Natural killer cell (primary cell): ENCODE results near the gene VEGFB. TPM values are rescaled to one million over a fixed set of nuclear protein-coding genes. Genes with fewer than 3 reads are reported as not detected.
A peak's percentile ranks its signal among the peaks of the same experiment; 100 is the strongest.

Experiments
- ATAC-seq, 3 donors: fragments of 150-1000 bp in 2 of 3; fragments of 200-7000 bp in 1 of 3; cut with Tn5 transposase; 1 replicate in 1 of 3; 2 replicates in 2 of 3; pipeline ENCODE4 v1.10.0; 2021; ENCODE audit warnings: mild to moderate bottlenecking in 2 of 3, moderate library complexity in 2 of 3
- DNase-seq, 2 donors: peaks; one replicate each; pipeline versions ENCODE4 v3.0.0 to v3.0.0-alpha.2; 2013 to 2021; ENCODE audit warnings: mixed read lengths in 1 of 2
- H3K27ac ChIP-seq: one replicate; pipeline ENCODE4 v1.5.1; 2013; ENCODE audit warnings: mild to moderate bottlenecking, low read length
- H3K27me3 ChIP-seq: one replicate; pipeline ENCODE4 v1.6.1; 2013; ENCODE audit warnings: low read length; ENCODE audit not compliant: control insufficient read depth, insufficient read depth
- H3K36me3 ChIP-seq: one replicate; pipeline ENCODE4 v1.6.1; 2013; ENCODE audit warnings: low read length; ENCODE audit not compliant: control insufficient read depth, insufficient read depth
- H3K4me1 ChIP-seq: one replicate; pipeline ENCODE4 v1.6.1; 2013; ENCODE audit warnings: low read length; ENCODE audit not compliant: control insufficient read depth, insufficient read depth
- H3K4me3 ChIP-seq: one replicate; pipeline ENCODE4 v1.5.1; 2013; ENCODE audit warnings: low read length
- H3K9me3 ChIP-seq: one replicate; pipeline ENCODE4 v1.6.1; 2013; ENCODE audit warnings: low read length; ENCODE audit not compliant: control insufficient read depth, insufficient read depth
- H3K27ac Mint-ChIP-seq, 2 donors: one replicate each; pipeline ENCODE4 v1.8.0; 2022; ENCODE audit warnings: mild to moderate bottlenecking in 2 of 2, mixed read lengths in 2 of 2, moderate library complexity in 1 of 2
- H3K27me3 Mint-ChIP-seq, 2 donors: one replicate each; pipeline ENCODE4 v1.8.0; 2022; ENCODE audit warnings: low read depth in 2 of 2, mixed read lengths in 2 of 2
- H3K36me3 Mint-ChIP-seq: one replicate; pipeline ENCODE4 v1.8.0; 2022; ENCODE audit warnings: mixed read lengths
- H3K4me1 Mint-ChIP-seq, 2 donors: one replicate each; pipeline ENCODE4 v1.8.0; 2022; ENCODE audit warnings: mixed read lengths in 2 of 2
- H3K4me3 Mint-ChIP-seq: one replicate; pipeline ENCODE4 v1.8.0; 2022; ENCODE audit warnings: mild to moderate bottlenecking, moderate library complexity, mixed read lengths
- H3K9me3 Mint-ChIP-seq, 2 donors: one replicate each; pipeline ENCODE4 v1.8.0; 2022; ENCODE audit warnings: mixed read lengths in 2 of 2
- CTCF ChIP-seq: fragments of 200-600 bp; IDR thresholded peaks from one replicate; pipeline ENCODE4 v1.8.0; 2022; ENCODE audit warnings: antibody characterized with exemption
- WGBS: methylation state at CpG from one replicate; pipeline ENCODE4 v1.1.7; 2013; ENCODE audit warnings: missing lambda C conversion rate; ENCODE audit not compliant: insufficient coverage; 5-methylcytosine and 5-hydroxymethylcytosine counted together
- intact Hi-C: fragments of 100-400 bp; cut with micrococcal nuclease; formaldehyde crosslinking; loops from one replicate; pipeline ENCODE4 v1.14.2; 2022
- total RNA-seq, 4 donors: library from RNA; stranded (reverse); fragments of 120-200 nt in 1 of 4; gene quantifications; one replicate each; pipeline versions ENCODE4 v1.2.3 to v1.2.4, GENCODE V29; 2013 to 2022

Gene VEGFB
- total RNA-seq, 3 donors from 2014 or later (not counting 1 experiment from before 2014, with no cell fraction given) = 30.7 to 38.7 (median 37.3) TPM

GRCh38 chr11:64216879-64217278, 17.5 kb upstream of the VEGFB start:
- no peak for TF ChIP-seq CTCF
- no peak overlapping the region for H3K4me3 ChIP-seq
- no peak overlapping the region for H3K27ac ChIP-seq
- Mint-ChIP-seq H3K27me3 (no peaks in the 10 kb centered on the region), H3K27ac (peak overlapping the region in 1 of 2 donors; percentile 21), H3K36me3 (peaks cover 8% of the 10 kb centered on the region), H3K9me3 (no peaks in the 10 kb centered on the region), H3K4me3 (no peak overlapping the region), H3K4me1 (peaks cover 15 to 20% of the 10 kb centered on the region in 2 donors)
- ATAC-seq (no peak), DNase-seq (peak in 1 of 2 donors; percentile 25)
- peaks cover 62% of the 10 kb centered on the region for H3K36me3 ChIP-seq
- intact Hi-C loops = no loop called here
- WGBS = 87% methylated on average over 6 of the region's 6 CpGs
- peaks cover 6% of the 10 kb centered on the region for H3K4me1 ChIP-seq
- H3K27me3 ChIP-seq = no peaks in the 10 kb centered on the region
- H3K9me3 ChIP-seq = no peaks in the 10 kb centered on the region

- ATAC-seq (no peak), DNase-seq (no peak)
- H3K9me3 ChIP-seq = no peaks in the 10 kb centered on the region
- Mint-ChIP-seq H3K27ac (peak overlapping the region in 1 of 2 donors; percentile 66), H3K36me3 (no peaks in the 10 kb centered on the region), H3K4me1 (peaks cover 5 to 16% of the 10 kb centered on the region in 2 donors), H3K9me3 (no peaks in the 10 kb centered on the region), H3K4me3 (no peak overlapping the region), H3K27me3 (no peaks in the 10 kb centered on the region)
- TF ChIP-seq CTCF = no peak
- peaks cover 66% of the 10 kb centered on the region for H3K36me3 ChIP-seq
- H3K4me3 ChIP-seq = no peak overlapping the region
- 97% methylated on average over 10 of the region's 11 CpGs for WGBS
- H3K27me3 ChIP-seq = no peaks in the 10 kb centered on the region
- H3K27ac ChIP-seq = no peak overlapping the region
- peaks cover 6% of the 10 kb centered on the region for H3K4me1 ChIP-seq
- intact Hi-C loops = no loop called here
Measured at GRCh38 chr11:64218628-64219353, 15.6 kb upstream of the VEGFB start.

DNA sequence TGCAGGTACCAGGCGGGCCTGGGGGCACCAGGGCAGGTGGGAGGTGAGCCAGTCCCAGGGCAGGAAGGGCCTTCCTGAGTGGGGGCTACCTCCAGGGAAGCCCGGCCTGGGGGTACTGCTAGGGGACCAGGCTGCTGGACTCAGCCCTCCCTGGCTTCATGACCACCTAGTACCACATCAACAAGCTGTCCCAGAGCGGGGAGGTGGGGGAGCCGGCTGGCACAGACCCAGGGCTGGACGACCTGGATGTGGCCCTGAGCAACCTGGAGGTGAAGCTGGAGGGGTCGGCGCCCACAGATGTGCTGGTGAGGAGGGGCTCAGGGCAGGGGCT, 15.1 kb upstream of the VEGFB start:
- intact Hi-C loops = no loop called here
- no peaks in the 10 kb centered on the region for H3K27me3 ChIP-seq
- Mint-ChIP-seq H3K4me3 (no peak overlapping the region), H3K27ac (no peak overlapping the region), H3K4me1 (peaks cover 5 to 15% of the 10 kb centered on the region in 2 donors), H3K36me3 (no peaks in the 10 kb centered on the region), H3K27me3 (no peaks in the 10 kb centered on the region), H3K9me3 (no peaks in the 10 kb centered on the region)
- no peak overlapping the region for H3K27ac ChIP-seq
- no peak for DNase-seq
- WGBS = 98% methylated on average over 7 of the region's 7 CpGs
- H3K4me3 ChIP-seq = no peak overlapping the region
- ATAC-seq = no peak
- H3K36me3 ChIP-seq = peaks cover 69% of the 10 kb centered on the region
- no peak for TF ChIP-seq CTCF
- H3K9me3 ChIP-seq = no peaks in the 10 kb centered on the region
- H3K4me1 ChIP-seq = peaks cover 6% of the 10 kb centered on the region

- H3K4me3 Mint-ChIP-seq = no peak overlapping the region
- Histone ChIP-seq H3K27ac (no peak overlapping the region), H3K27me3 (no peaks in the 10 kb centered on the region), H3K9me3 (no peaks in the 10 kb centered on the region), H3K4me1 (peaks cover 9% of the 10 kb centered on the region), H3K36me3 (peaks cover 67% of the 10 kb centered on the region), H3K4me3 (no peak overlapping the region)
- no peaks in the 10 kb centered on the region for H3K9me3 Mint-ChIP-seq
- ATAC-seq (no peak), DNase-seq (no peak)
- TF ChIP-seq CTCF = no peak
- WGBS = 94% methylated on average over 10 of the region's 10 CpGs
- no peak overlapping the region for H3K27ac Mint-ChIP-seq
- H3K27me3 Mint-ChIP-seq = no peaks in the 10 kb centered on the region
- intact Hi-C loops = no loop called here
- peaks cover 5 to 17% of the 10 kb centered on the region in 2 donors for H3K4me1 Mint-ChIP-seq
- no peaks in the 10 kb centered on the region for H3K36me3 Mint-ChIP-seq
Measured at GRCh38 chr11:64219755-64220154, 14.6 kb upstream of the VEGFB start.
